GM13977 (cell line): ENCODE measurements around the gene CCDC149.

Experiments
- DNase-seq: peaks from one replicate; pipeline ENCODE4 v3.0.0; 2012; ENCODE audit warnings: low spot score
- in situ Hi-C: fragments of 300-500 bp; cut with MboI; formaldehyde crosslinking; loops from one replicate; pipeline ENCODE4 v1.12.0; 2022; ENCODE audit warnings: low sequenced_read_pairs, low pct_unique_long_range_greater_than_20kb, mixed read lengths, inconsistent platforms; ENCODE audit not compliant: unreplicated experiment
- TF ChIP-seq, protein P1 (sequence below): IDR thresholded peaks from 2 replicates; pipeline ENCODE4 v1.5.1; 2012; ENCODE audit warnings: mild to moderate bottlenecking, control low read depth; ENCODE audit not compliant: insufficient read depth; ENCODE audit errors: extremely low read depth, missing control alignments

The CCDC149 gene

DNA sequence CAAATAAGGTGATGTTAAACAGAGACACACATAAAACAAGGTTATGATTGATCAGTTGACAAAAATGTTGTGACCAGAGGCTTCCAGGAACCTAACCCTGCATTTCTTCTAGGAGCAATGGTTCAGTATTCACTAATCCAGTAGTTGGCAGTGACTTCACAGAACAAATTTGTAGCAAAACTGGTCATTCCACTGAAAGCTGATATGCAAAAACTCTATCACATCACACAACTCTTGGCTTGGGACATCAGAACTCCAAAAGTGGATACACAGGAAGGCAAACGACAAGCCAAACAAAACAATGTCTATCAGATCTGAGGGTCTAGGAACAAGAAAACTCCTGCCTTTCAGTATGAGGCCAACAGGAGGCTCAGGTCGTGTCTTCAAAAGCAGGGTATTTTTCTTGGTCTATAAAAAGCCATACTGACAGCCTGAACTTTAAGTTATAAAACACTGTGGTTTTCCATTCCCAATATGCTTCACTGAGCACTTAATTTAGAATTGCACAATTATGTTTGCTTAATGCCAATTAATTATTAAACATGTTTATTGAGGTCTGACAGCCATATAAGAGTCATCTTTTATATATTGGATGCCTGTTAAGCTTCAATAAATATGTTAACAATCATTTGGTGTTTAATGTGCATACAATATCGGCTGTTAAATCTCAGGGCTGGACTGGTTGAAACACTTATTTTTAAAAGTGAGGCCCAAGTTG is 71.9 kb downstream of the CCDC149 start:
- in situ Hi-C loops, result no loop called here
- TF ChIP-seq, protein P1, sequence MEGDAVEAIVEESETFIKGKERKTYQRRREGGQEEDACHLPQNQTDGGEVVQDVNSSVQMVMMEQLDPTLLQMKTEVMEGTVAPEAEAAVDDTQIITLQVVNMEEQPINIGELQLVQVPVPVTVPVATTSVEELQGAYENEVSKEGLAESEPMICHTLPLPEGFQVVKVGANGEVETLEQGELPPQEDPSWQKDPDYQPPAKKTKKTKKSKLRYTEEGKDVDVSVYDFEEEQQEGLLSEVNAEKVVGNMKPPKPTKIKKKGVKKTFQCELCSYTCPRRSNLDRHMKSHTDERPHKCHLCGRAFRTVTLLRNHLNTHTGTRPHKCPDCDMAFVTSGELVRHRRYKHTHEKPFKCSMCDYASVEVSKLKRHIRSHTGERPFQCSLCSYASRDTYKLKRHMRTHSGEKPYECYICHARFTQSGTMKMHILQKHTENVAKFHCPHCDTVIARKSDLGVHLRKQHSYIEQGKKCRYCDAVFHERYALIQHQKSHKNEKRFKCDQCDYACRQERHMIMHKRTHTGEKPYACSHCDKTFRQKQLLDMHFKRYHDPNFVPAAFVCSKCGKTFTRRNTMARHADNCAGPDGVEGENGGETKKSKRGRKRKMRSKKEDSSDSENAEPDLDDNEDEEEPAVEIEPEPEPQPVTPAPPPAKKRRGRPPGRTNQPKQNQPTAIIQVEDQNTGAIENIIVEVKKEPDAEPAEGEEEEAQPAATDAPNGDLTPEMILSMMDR, result no peak
- DNase-seq, result no peak

DNA sequence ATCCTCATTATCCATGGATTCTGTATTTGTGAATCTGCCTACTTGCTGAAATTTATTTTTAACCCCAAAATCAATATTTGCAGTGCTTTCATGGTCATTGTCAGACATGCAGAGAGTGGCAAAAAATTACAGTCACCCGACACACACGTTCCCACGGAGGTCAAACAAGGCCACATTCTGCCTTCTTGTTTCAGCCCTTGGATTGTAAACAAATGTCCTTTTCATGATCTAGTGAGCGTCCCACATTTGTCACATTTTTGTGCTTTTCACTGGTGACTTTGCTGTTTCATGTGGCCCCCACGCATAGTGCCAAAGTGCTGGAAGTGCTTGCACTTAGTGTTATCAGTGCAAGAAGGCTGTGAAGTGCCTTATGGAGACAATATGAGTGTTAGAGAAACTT is 72.5 kb downstream of the CCDC149 start:
- no peak for DNase-seq
- TF ChIP-seq, protein P1, result no peak
- in situ Hi-C loops, result no loop called here

DNA sequence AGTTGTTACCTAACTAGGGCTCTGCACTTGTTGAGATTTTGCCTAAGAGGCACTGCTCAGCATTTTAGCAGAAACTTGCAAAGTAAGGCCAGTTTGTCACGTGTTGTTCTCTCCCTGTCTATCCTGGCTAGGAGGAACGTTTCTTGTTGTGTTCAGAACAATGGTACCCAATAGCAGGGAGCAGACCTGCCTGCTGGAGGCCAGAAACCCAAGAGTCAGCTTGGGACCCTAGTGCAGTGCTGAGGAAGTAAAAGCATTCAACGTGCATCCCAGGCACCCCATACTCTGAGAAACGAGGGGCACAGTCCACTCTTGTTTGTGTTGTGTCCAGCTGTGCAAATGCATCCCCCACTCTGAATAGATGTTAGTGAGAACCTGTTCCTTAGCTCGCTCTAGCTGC is 75.1 kb downstream of the CCDC149 start:
- no peak for DNase-seq
- TF ChIP-seq, protein P1, result no peak
- in situ Hi-C loops, result no loop called here

DNA sequence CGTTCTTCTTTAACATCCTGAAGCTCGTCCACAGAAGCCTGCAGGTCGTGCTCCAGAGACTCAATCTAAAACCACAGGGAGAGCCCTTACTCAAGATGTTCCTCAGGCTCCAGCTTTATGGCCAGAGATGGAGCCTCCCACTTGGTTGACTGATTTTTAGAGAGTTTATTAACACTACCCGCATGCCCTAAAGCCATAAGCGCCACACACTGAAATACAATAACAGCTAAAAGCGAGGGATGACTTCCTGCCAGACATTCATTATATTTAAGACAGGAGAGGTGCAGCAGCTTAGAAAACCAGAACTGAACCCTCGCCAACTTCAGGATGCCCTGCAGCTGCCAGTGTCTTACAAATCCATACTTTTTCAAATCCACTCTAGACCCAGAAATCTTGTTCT is 75.5 kb downstream of the CCDC149 start:
- TF ChIP-seq, protein P1, result no peak
- DNase-seq, result no peak
- in situ Hi-C loops, result no loop called here

DNA sequence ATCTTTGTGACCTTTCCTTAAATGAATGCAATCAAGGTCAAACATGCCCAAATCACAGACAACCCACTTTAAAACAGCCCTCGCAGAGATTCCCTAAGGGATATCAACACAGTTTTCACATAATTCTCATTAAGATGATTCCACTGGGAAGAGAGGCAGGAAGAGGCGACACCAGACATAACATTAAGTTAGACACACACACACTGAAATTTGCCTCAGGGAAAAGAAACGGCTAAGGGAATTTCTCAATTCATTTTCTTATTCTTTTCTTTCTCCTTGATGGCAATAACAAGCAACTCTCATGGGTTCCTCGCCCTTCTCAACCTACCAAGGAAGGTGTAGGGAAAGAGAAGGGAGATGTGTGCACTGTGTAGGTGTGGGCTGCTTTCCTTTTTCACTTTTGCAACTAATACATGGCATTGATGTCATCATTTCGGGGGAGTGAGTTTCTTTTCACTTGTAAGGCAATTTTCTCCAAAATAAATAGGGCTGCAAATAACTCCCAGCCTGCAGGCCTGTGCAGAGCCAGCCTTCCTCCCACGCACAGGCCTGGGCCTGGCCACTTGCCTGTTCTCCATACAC is 76.1 kb downstream of the CCDC149 start:
- DNase-seq, result no peak
- in situ Hi-C loops, result no loop called here
- TF ChIP-seq, protein P1, result no peak

DNA sequence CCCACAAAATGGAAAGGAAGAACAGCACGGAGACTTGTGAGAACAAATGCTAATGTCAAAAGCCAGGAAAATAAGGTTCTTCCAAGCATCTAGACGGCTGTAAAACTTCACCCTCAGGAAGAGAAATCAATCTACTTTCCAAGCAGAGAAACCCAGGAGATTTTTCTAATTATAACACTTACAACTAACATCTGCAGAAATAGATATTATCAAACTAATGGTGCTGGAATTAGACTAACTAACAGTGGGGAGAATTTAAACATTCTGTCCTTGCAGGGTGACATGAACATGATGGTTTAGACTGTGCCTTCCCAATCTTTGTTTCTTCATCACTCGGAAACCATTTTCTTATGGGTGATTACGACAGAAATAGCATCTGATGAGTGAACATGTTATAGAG is 77.1 kb downstream of the CCDC149 start:
- in situ Hi-C loops, result no loop called here
- no peak for DNase-seq
- TF ChIP-seq, protein P1, result no peak
